Neutrophil (primary cell): ENCODE results near the gene TENM4.

Source experiments
- H3K27ac ChIP-seq: fragments of 200-600 bp; sonication (generic); 2 replicates; pipeline ENCODE4 v1.5.1; 2016; ENCODE audit warnings: mild to moderate bottlenecking, moderate library complexity
- H3K27me3 ChIP-seq: fragments of 200-600 bp; sonication (generic); 2 replicates; pipeline ENCODE4 v1.6.0; 2016; ENCODE audit warnings: mild to moderate bottlenecking
- H3K36me3 ChIP-seq: fragments of 200-600 bp; sonication (generic); 2 replicates; pipeline ENCODE4 v1.5.1; 2017
- H3K4me1 ChIP-seq, 2 experiments: fragments of 200-600 bp in 1 of 2; sonication (generic) in 1 of 2; 1 replicate in 1 of 2; 2 replicates in 1 of 2; pipeline versions ENCODE4 v1.5.1 to v1.6.1; 2013 to 2016; ENCODE audit warnings: low read depth in 1 of 2, low read length in 1 of 2, mild to moderate bottlenecking in 1 of 2, moderate library complexity in 1 of 2; ENCODE audit not compliant: control insufficient read depth in 1 of 2, insufficient read depth in 1 of 2
- H3K4me3 ChIP-seq, 2 experiments: fragments of 200-600 bp in 1 of 2; sonication (generic) in 1 of 2; 1 replicate in 1 of 2; 2 replicates in 1 of 2; pipeline ENCODE4 v1.5.1; 2013 to 2016; ENCODE audit warnings: low read depth in 1 of 2, low read length in 1 of 2, mild to moderate bottlenecking in 1 of 2, moderate library complexity in 1 of 2
- H3K9me3 ChIP-seq: fragments of 200-600 bp; sonication (generic); 2 replicates; pipeline ENCODE4 v1.5.1; 2016
- TF ChIP-seq, protein P1 (sequence below): fragments of 200-600 bp; sonication (generic); IDR thresholded peaks from 2 replicates; pipeline ENCODE4 v1.5.1; 2016; ENCODE audit warnings: antibody characterized with exemption

TENM4 gene

DNA sequence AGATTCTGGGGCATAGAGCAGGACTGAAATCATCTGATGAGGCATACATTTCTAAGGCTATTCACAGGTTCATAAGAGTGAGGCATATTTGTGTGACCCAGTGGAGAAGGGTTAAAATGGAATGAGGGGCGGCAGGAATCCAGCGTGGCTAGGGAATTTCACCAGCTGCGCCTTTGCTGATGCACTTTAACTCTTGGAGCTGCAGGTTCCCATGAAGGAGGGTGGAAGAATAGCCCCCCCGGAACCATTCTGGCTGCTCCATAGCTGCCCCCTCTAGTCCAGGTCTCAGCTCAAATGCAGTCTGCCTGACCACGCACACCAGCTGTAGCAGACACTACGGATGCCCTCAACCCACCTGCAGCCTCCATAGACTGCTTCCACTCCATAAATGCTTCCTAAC lies 31.5 kb downstream of the TENM4 start:
- no peaks in the 10 kb centered on the region for H3K9me3 ChIP-seq
- no peaks in the 10 kb centered on the region for H3K36me3 ChIP-seq
- no peaks in the 10 kb centered on the region for H3K27me3 ChIP-seq
- no peak overlapping the region for H3K4me3 ChIP-seq
- no peaks in the 10 kb centered on the region for H3K4me1 ChIP-seq
- TF ChIP-seq, protein P1, sequence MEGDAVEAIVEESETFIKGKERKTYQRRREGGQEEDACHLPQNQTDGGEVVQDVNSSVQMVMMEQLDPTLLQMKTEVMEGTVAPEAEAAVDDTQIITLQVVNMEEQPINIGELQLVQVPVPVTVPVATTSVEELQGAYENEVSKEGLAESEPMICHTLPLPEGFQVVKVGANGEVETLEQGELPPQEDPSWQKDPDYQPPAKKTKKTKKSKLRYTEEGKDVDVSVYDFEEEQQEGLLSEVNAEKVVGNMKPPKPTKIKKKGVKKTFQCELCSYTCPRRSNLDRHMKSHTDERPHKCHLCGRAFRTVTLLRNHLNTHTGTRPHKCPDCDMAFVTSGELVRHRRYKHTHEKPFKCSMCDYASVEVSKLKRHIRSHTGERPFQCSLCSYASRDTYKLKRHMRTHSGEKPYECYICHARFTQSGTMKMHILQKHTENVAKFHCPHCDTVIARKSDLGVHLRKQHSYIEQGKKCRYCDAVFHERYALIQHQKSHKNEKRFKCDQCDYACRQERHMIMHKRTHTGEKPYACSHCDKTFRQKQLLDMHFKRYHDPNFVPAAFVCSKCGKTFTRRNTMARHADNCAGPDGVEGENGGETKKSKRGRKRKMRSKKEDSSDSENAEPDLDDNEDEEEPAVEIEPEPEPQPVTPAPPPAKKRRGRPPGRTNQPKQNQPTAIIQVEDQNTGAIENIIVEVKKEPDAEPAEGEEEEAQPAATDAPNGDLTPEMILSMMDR, result no peak
- no peak overlapping the region for H3K27ac ChIP-seq

DNA sequence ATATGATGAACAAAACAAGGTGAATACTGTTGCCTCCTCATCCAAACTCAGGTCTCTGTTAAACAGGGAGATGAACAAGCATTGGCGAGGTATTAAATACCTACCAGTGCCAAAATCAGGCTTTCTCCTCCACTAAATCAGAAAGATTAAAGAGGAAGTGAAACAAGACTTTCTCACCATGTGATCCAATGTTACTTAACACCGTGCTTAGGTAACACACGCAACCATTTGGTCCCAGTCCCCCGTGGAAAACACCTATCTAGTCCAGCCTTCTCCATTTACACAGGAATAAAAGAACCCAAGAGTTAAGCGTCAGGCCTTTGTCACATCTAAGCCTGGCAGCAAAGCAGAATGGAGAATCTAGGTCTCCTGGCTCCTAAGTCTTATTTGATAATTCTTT lies 34.5 kb downstream of the TENM4 start:
- TF ChIP-seq, protein P1, result no peak
- Histone ChIP-seq H3K27me3 (no peaks in the 10 kb centered on the region), H3K4me1 (no peaks in the 10 kb centered on the region), H3K9me3 (no peaks in the 10 kb centered on the region), H3K36me3 (no peaks in the 10 kb centered on the region), H3K27ac (no peak overlapping the region), H3K4me3 (no peak overlapping the region)

DNA sequence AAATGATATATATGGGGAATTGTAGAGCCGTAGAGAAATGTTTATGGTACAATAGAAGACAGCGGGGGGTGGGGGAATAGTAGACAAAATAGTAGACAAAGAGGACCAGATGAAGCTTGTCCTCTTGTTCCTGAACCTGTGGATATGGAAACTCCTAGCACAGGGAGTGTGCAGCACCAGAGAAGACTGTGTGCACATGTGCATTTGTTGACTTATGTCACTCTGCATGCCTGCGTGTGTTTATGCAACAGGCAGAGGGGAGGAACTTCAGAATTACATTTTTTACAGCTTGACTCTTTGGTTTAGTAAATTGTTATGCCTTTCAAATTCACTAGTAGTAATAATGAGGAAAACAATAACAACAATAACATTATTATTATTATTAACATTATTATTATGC lies 36.0 kb downstream of the TENM4 start:
- Histone ChIP-seq H3K4me1 (no peaks in the 10 kb centered on the region), H3K36me3 (no peaks in the 10 kb centered on the region), H3K27ac (no peak overlapping the region), H3K9me3 (no peaks in the 10 kb centered on the region), H3K4me3 (no peak overlapping the region), H3K27me3 (no peaks in the 10 kb centered on the region)
- TF ChIP-seq, protein P1, result no peak

DNA sequence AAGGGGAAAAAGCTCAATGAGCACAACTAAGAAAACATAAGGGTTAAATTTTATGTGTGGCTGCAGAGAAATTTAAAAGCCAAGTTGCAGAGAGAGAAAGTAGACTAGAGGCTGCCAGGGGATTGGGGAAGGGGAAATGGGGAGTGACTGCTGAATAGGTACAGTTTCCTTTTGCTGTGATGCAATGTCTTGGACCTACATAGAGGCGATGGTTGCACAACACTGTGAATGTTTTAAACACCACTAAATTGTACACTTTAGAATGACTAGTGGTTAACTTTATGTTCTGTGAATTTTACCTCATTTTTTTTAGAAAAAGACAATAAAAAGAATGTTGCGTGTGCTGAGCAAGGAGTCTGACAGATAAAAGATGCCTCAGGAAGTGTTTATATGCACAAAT lies 36.5 kb downstream of the TENM4 start:
- no peaks in the 10 kb centered on the region for H3K36me3 ChIP-seq
- H3K27ac ChIP-seq, result no peak overlapping the region
- no peak overlapping the region for H3K4me3 ChIP-seq
- H3K27me3 ChIP-seq, result no peaks in the 10 kb centered on the region
- no peaks in the 10 kb centered on the region for H3K9me3 ChIP-seq
- TF ChIP-seq, protein P1, result no peak
- H3K4me1 ChIP-seq, result no peaks in the 10 kb centered on the region

DNA sequence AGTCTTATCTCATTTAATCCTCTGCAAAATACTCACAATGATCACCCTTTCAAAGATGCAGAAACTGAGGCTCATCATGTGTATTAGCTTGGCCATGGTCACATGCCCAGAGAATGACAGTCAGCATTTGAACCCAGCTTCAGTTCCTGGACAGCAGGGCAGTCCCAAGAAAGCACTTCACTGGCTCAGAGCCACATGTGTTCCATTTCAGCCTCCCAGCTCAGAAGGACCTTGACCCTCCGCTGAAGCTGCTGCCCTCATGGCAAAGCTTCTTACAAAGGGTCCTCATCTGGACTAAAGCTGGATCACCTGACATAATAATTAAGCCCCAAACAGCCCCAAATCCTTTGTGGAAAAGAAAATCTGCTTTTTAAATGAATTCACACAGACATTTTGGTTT lies 37.0 kb downstream of the TENM4 start:
- H3K9me3 ChIP-seq, result no peaks in the 10 kb centered on the region
- H3K4me3 ChIP-seq, result no peak overlapping the region
- H3K27ac ChIP-seq, result no peak overlapping the region
- no peaks in the 10 kb centered on the region for H3K4me1 ChIP-seq
- TF ChIP-seq, protein P1, result no peak
- no peaks in the 10 kb centered on the region for H3K27me3 ChIP-seq
- H3K36me3 ChIP-seq, result no peaks in the 10 kb centered on the region

DNA sequence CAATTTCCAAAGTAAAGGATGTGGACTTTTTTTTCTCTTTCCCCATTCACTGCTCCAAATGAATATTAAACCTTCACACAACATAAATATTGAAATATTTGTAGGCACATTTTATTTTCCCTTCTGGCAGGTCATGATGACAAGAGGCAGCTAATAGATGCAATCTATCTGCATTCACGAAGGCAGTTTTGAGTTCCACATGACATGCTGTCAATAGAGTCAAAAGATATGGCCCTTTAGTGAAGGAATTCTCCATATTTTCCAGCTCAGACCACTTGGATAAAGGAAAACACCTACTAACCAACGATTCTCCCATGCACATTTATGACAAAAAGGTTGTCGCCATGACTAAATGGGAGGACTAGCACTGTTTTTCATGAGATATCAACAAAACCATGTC lies 37.9 kb downstream of the TENM4 start:
- H3K36me3 ChIP-seq, result no peaks in the 10 kb centered on the region
- H3K4me1 ChIP-seq, result no peaks in the 10 kb centered on the region
- H3K9me3 ChIP-seq, result no peaks in the 10 kb centered on the region
- no peaks in the 10 kb centered on the region for H3K27me3 ChIP-seq
- TF ChIP-seq, protein P1, result no peak
- H3K4me3 ChIP-seq, result no peak overlapping the region
- H3K27ac ChIP-seq, result no peak overlapping the region
